Mucosa of descending colon (tissue), 3 donors: ENCODE data around the gene GGT5. TPM values are rescaled to one million over a fixed set of nuclear protein-coding genes. Genes with fewer than 3 reads are reported as not detected.

Source experiments
- ATAC-seq: fragments of 200-7000 bp; cut with Tn5 transposase; one replicate; pipeline ENCODE4 v1.9.1; 2020; ENCODE audit warnings: mild to moderate bottlenecking, moderate library complexity
- DNase-seq, 3 donors: peaks; one replicate each; pipeline ENCODE4 v3.0.0-alpha.2; 2020
- H3K36me3 ChIP-seq: fragments of 200-600 bp; one replicate; pipeline ENCODE4 v1.8.0; 2021; ENCODE audit warnings: low read depth, mild to moderate bottlenecking
- H3K4me1 ChIP-seq: fragments of 200-600 bp; one replicate; pipeline ENCODE4 v1.8.0; 2021; ENCODE audit warnings: low read depth, mild to moderate bottlenecking
- H3K4me3 ChIP-seq: fragments of 200-600 bp; one replicate; pipeline ENCODE4 v1.8.0; 2021; ENCODE audit warnings: mild to moderate bottlenecking
- H3K9me3 ChIP-seq: fragments of 200-600 bp; one replicate; pipeline ENCODE4 v1.8.0; 2021; ENCODE audit warnings: mild to moderate bottlenecking
- CTCF ChIP-seq: fragments of 200-600 bp; IDR thresholded peaks from one replicate; pipeline ENCODE4 v1.8.0; 2022; ENCODE audit warnings: antibody characterized with exemption, mild to moderate bottlenecking
- intact Hi-C, 2 donors: fragments of 100-400 bp; cut with DNase I in 1 of 2; cut with micrococcal nuclease in 1 of 2; formaldehyde crosslinking; loops; one replicate each; pipeline versions ENCODE4 v1.11.0 to v1.11.1; 2022; cut with DNase I, micrococcal nuclease
- total RNA-seq, 3 donors: library from RNA; stranded (reverse); fragmentation: NEBNext Ultra II Directional in 2 of 3; extraction: Animal tissue kit (Norgen Biotek cat#: 25700) in 2 of 3; gene quantifications; one replicate each; pipeline versions ENCODE4 v1.2.1 to v1.2.4, GENCODE V29; 2021 to 2023
- donor health status: DM: no; HTN: no; CAD: no; lungs with moderate emphysema.
- donor health status: DM: no; HTN: no; CAD: no.
- donor health status: DM: no; HTN: yes; CAD: no.

The GGT5 gene
- total RNA-seq, 3 donors from 2014 or later = 2.3 to 14.7 (median 6.6) TPM

GRCh38 chr22:24225044-24225601, 19.8 kb downstream of the GGT5 start:
- ATAC-seq (no peak), DNase-seq (no peak)
- H3K36me3 ChIP-seq = no peaks in the 10 kb centered on the region
- intact Hi-C loops = no loop called here
- H3K4me1 ChIP-seq = no peaks in the 10 kb centered on the region
- TF ChIP-seq CTCF = no peak
- H3K4me3 ChIP-seq = no peak overlapping the region
- peaks cover 8% of the 10 kb centered on the region for H3K9me3 ChIP-seq

- ATAC-seq = no peak
- TF ChIP-seq CTCF = no peak
- H3K4me1 ChIP-seq = no peaks in the 10 kb centered on the region
- intact Hi-C loops = no loop called here
- no peak for DNase-seq
- H3K36me3 ChIP-seq = no peaks in the 10 kb centered on the region
- no peak overlapping the region for H3K4me3 ChIP-seq
- H3K9me3 ChIP-seq = peaks cover 8% of the 10 kb centered on the region
These were observed 20.4 kb downstream of the GGT5 start for GRCh38 chr22:24224468-24224867.

DNA sequence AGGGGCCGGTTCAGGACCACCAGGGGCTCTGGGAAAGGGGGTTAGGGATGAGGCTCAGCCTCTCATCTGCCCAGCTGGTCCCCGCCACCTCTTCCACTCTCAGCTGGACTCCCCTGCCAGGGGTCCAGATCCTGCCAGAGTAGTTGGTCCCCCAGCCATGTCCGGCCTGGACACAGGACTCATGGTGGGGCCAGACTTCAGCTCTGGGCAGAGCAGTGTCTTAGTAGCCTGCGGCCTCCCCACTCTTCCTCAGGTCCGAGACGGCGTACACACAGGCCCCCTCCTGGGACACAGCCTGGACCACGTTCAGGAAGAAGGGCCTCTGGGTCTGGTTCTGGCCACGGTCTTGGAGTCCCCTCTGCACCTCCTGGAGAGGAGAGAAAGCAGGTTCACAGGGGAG, 25.1 kb downstream of the GGT5 start:
- H3K4me1 ChIP-seq = no peaks in the 10 kb centered on the region
- no peak for ATAC-seq
- intact Hi-C loops = no loop called here

GRCh38 chr22:24217384-24217783, 27.5 kb downstream of the GGT5 start:
- ATAC-seq (no peak), DNase-seq (no peak)
- H3K36me3 ChIP-seq = no peaks in the 10 kb centered on the region
- H3K9me3 ChIP-seq = no peaks in the 10 kb centered on the region
- TF ChIP-seq CTCF = no peak
- H3K4me3 ChIP-seq = no peak overlapping the region
- no peaks in the 10 kb centered on the region for H3K4me1 ChIP-seq
- intact Hi-C loops = no loop called here

More for the DNA sequence above, 25.1 kb downstream of the GGT5 start:
- Histone ChIP-seq H3K9me3 (peaks cover 6% of the 10 kb centered on the region), H3K36me3 (no peaks in the 10 kb centered on the region), H3K4me3 (no peak overlapping the region)
- no peak for TF ChIP-seq CTCF
- DNase-seq = no peak

- intact Hi-C loops = no loop called here
- Histone ChIP-seq H3K9me3 (no peaks in the 10 kb centered on the region), H3K4me3 (no peak overlapping the region), H3K4me1 (no peaks in the 10 kb centered on the region), H3K36me3 (no peaks in the 10 kb centered on the region)
- TF ChIP-seq CTCF = no peak
- no peak for DNase-seq
- no peak for ATAC-seq
These were observed 28.2 kb downstream of the GGT5 start for GRCh38 chr22:24216541-24217209.
